Uterus (tissue), 2 donors: ENCODE results near the gene KCNQ1.

ENCODE experiments used
- CTCF ChIP-seq, 4 experiments: fragments of 200-600 bp in 2 of 4; fragments of 450-650 bp in 2 of 4; sonication (generic) in 2 of 4; IDR thresholded peaks; one replicate each; pipeline ENCODE4 v1.5.1; 2016 to 2019; ENCODE audit warnings: antibody characterized with exemption in 4 of 4, mild to moderate bottlenecking in 2 of 4, moderate library complexity in 1 of 4
- POLR2A ChIP-seq, 2 donors: fragments of 450-650 bp; IDR thresholded peaks; one replicate each; pipeline ENCODE4 v1.6.1; 2016; ENCODE audit warnings: antibody characterized with exemption in 2 of 2, mild to moderate bottlenecking in 1 of 2, moderate library complexity in 1 of 2

- TF ChIP-seq CTCF (IDR thresholded peaks at IDR 0.05) (no peak), POLR2A (IDR thresholded peaks at IDR 0.05) (no peak)
Measured at GRCh38 chr11:2777386-2777785, 332.6 kb downstream of the KCNQ1 start.
